ENCODE data around the gene CSNK1E. TPM values are rescaled to one million over a fixed set of nuclear protein-coding genes. Genes with fewer than 3 reads are reported as not detected.

The CSNK1E gene
- total and polyA plus RNA-seq, 12 donors: 64.1 to 88.1 (median 79.3) TPM

DNA sequence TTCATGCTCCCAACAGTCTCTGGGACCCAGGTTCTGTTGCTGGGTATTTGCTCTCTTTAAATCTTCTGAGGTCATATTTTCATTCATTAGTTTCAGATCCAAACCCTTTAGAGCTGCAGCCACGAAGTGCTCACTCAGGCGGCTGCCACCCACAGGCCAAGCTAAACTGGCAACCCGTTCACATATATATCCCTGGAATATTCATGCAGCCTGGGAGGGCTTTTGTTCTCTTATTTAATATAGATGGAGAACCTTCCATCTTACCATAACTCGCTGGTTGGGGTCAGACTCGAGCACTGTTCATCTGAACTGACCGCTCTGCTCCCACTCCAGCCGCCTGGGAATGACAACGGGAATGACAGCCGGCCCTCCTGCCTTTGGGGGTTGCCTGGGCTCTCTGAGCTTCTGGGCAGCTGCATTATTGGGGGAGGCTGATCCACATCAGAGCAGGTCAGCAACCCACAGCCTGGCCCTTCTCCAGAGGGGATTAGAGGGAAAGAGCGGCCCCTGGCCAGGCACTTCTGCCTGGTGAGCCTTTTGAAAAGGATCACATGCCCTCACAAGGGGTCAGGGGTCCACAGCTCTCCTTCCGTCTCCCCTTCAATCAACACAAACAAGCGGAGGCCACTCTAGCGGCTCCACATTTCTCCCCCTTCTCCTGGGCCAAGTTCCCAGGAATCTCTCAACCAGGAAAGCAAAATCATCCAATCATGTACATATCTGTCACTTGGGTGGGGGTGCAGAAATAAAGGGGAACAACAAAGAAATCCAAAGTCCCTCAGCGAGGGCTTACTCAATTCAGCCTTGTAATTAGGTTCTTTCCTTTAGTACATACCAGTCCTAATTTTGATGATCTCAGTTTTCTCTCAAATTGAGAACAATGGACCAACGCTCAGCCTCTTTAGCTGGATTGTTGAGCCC, 56.2 kb downstream of the CSNK1E start:
- TF ChIP-seq CTCF (IDR thresholded peaks at IDR 0.05): no peak
- no peak overlapping the region for H3K4me3 ChIP-seq
- 53% methylated on average over 15 of the region's 15 CpGs for WGBS, 2 donors
- H3K4me1 ChIP-seq: peaks cover 31 to 97% (median 87%) of the 10 kb centered on the region in 9 donors
- no peaks in the 10 kb centered on the region for H3K9me3 ChIP-seq
- intact Hi-C loops (cut with DNase I): loop anchor here in 2 of 10 donors (5.0 to 10.0 kb wide), 2 partner anchors 51 to 94 kb away; no protein-coding TSS in a partner anchor
- DNase-seq (no peak), ATAC-seq (peak in 1 of 8 donors; percentile 2)
- H3K27ac ChIP-seq: peak overlapping the region; percentile 48 to 93 (median 80)
- no peaks in the 10 kb centered on the region for H3K27me3 ChIP-seq
- H3K36me3 ChIP-seq: peaks cover 0 to 16% (median 0%) of the 10 kb centered on the region in 9 donors

DNA sequence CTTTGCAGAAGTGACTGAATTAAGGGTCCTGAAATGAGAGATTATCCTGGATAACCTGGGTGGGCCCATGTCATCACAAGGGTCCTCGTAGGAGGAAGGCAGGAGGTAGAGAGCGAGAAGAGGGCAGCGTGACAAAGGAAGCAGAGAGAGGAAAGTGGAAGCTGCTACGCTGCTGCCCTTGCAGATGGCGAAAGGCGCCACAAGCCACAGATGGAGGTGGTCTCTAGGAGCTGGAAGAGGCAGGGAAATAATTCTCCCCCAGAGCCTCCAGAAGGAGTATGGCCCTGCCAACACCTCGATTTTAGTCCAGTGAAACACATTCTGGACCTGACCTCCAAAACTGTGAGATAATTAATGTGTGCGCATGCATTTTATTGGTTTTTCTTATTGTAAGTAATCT, 57.9 kb downstream of the CSNK1E start:
- H3K27ac ChIP-seq: peak overlapping the region in 9 of 10 donors; percentile 63 to 93 (median 85)

GRCh38 chr22:38258895-38259294, 58.3 kb downstream of the CSNK1E start:
- Histone ChIP-seq H3K27ac (peak overlapping the region; percentile 63 to 93 (median 83)), H3K27me3 (no peaks in the 10 kb centered on the region), H3K4me3 (no peak overlapping the region), H3K36me3 (peaks cover 0 to 11% (median 0%) of the 10 kb centered on the region in 9 donors), H3K9me3 (no peaks in the 10 kb centered on the region), H3K4me1 (peaks cover 26 to 95% (median 87%) of the 10 kb centered on the region in 9 donors)
- ATAC-seq: peak; percentile 48 to 87 (median 68)
- 8 to 12% methylated on average over 8 of the region's 8 CpGs for WGBS, 2 donors
- DNase-seq: peak; percentile 68 to 95
- TF ChIP-seq CTCF (IDR thresholded peaks at IDR 0.05): no peak
- intact Hi-C loops (cut with DNase I): no loop called here

More for the DNA sequence above, 57.9 kb downstream of the CSNK1E start:
- intact Hi-C loops (cut with DNase I): no loop called here
- Histone ChIP-seq H3K4me1 (peaks cover 26 to 95% (median 83%) of the 10 kb centered on the region in 9 donors), H3K36me3 (peaks cover 0 to 15% (median 0%) of the 10 kb centered on the region in 9 donors), H3K4me3 (no peak overlapping the region), H3K9me3 (no peaks in the 10 kb centered on the region), H3K27me3 (no peaks in the 10 kb centered on the region)
- no peak for ATAC-seq
- 73 to 83% methylated on average over 8 of the region's 8 CpGs for WGBS, 2 donors
- TF ChIP-seq CTCF (IDR thresholded peaks at IDR 0.05): no peak
- no peak for DNase-seq

GRCh38 chr22:38257650-38258250, 59.5 kb downstream of the CSNK1E start:
- H3K4me1 ChIP-seq: peaks cover 26 to 92% (median 84%) of the 10 kb centered on the region in 9 donors
- H3K27me3 ChIP-seq: no peaks in the 10 kb centered on the region
- no peaks in the 10 kb centered on the region for H3K9me3 ChIP-seq
- peak overlapping the region in 6 of 10 donors; percentile 6 to 31 (median 24) for H3K4me3 ChIP-seq
- ATAC-seq (peak in 2 of 8 donors; percentile 12 to 26), DNase-seq (no peak)
- H3K27ac ChIP-seq: peak overlapping the region; percentile 63 to 93 (median 83)
- WGBS, 2 donors: 70 to 73% methylated on average over 4 of the region's 4 CpGs
- intact Hi-C loops (cut with DNase I): no loop called here
- no peak for TF ChIP-seq CTCF (IDR thresholded peaks at IDR 0.05)
- no peaks in the 10 kb centered on the region for H3K36me3 ChIP-seq
